Measurements from ENCODE around the gene ZNF609.
"Not testable (repeated sequence)": the region's sequence is repeated elsewhere in the genome, so short reads cannot be mapped to it uniquely, and the experiment has no call there.

The ZNF609 gene

GRCh38 chr15:64586984-64587383 is 126.6 kb downstream of the ZNF609 start:
- DNase-seq, result no peak

- no peak for DNase-seq
These were observed 129.2 kb downstream of the ZNF609 start for GRCh38 chr15:64589435-64590084.

GRCh38 chr15:64592845-64593244 is 132.5 kb downstream of the ZNF609 start:
- DNase-seq, result not testable (repeated sequence)

GRCh38 chr15:64596701-64597476 is 136.5 kb downstream of the ZNF609 start:
- DNase-seq, result no peak

- no peak for DNase-seq
These were observed 137.1 kb downstream of the ZNF609 start for GRCh38 chr15:64597477-64597822.

- no peak for DNase-seq
These were observed 138.8 kb downstream of the ZNF609 start for GRCh38 chr15:64599226-64599625.

GRCh38 chr15:64599716-64600115 is 139.3 kb downstream of the ZNF609 start:
- no peak for DNase-seq

- DNase-seq, result no peak
These were observed 140.4 kb downstream of the ZNF609 start for GRCh38 chr15:64600794-64601193.

GRCh38 chr15:64604319-64604718 is 143.9 kb downstream of the ZNF609 start:
- DNase-seq, result no peak

GRCh38 chr15:64607416-64607815 is 147.0 kb downstream of the ZNF609 start:
- DNase-seq, result not testable (repeated sequence)

- no peak for DNase-seq
These were observed 150.0 kb downstream of the ZNF609 start for GRCh38 chr15:64610257-64610919.

GRCh38 chr15:64611085-64611725 is 150.8 kb downstream of the ZNF609 start:
- no peak for DNase-seq

GRCh38 chr15:64614519-64614918 is 154.1 kb downstream of the ZNF609 start:
- no peak for DNase-seq

GRCh38 chr15:64617727-64618126 is 157.3 kb downstream of the ZNF609 start:
- no peak for DNase-seq

- no peak for DNase-seq
These were observed 157.8 kb downstream of the ZNF609 start for GRCh38 chr15:64618138-64618537.

GRCh38 chr15:64618540-64618939 is 158.2 kb downstream of the ZNF609 start:
- DNase-seq, result no peak

- DNase-seq, result no peak
These were observed 159.8 kb downstream of the ZNF609 start for GRCh38 chr15:64619880-64620839.

GRCh38 chr15:64621056-64621455 is 160.7 kb downstream of the ZNF609 start:
- no peak for DNase-seq

GRCh38 chr15:64622410-64623260 is 162.3 kb downstream of the ZNF609 start:
- no peak for DNase-seq

- DNase-seq, result no peak
These were observed 163.1 kb downstream of the ZNF609 start for GRCh38 chr15:64623347-64623996.

- no peak for DNase-seq
These were observed 163.9 kb downstream of the ZNF609 start for GRCh38 chr15:64624242-64624641.
